Measurements from ENCODE around the gene TEX44. TPM values are rescaled to one million over a fixed set of nuclear protein-coding genes. Genes with fewer than 3 reads are reported as not detected.

Gene TEX44
- total RNA-seq, 4 donors from 2014 or later: not detected

DNA sequence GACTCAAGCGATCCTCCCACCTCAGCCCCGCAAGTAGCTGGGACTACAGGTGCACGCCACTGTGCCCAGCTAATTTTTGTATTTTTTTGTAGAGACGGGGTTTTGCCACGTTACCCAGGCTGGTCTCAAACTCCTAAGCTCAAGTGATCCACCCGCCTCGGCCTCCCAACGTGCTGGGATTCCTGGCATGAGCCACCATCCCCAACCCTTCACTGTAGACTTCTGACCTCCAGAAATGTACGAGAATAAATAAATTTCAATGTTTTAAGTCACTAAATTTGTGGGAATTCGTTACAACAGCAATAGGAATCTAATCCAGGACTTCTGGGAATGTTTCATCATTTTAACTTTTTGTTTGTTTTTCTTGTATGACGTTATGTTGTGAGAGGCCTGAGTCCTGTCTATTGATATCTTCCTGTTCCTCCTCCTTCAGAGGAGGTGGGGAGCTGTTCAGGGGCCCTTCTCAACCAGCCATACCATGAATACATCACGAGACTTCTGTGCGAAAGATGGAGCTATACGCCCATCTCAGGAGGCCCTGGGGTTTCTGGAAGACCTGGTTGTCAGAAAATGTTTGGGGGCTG, 40.0 kb downstream of the TEX44 start:
- WGBS, 2 donors (ENCODE audit: low coverage in 1 of 2): 81 to 83% methylated on average over 11 to 12 of the region's 14 CpGs
- ATAC-seq: peak; percentile 58
- Histone ChIP-seq H3K4me1 (peaks cover 0 to 28% (median 0%) of the 10 kb centered on the region in 3 donors), H3K9me3 (no peaks in the 10 kb centered on the region), H3K27me3 (no peaks in the 10 kb centered on the region), H3K36me3 (no peaks in the 10 kb centered on the region), H3K4me3 (no peak overlapping the region), H3K27ac (peak overlapping the region in 1 of 4 donors; percentile 19)
- no peak for TF ChIP-seq POLR2AphosphoS5 (IDR thresholded peaks at IDR 0.05)
- TF ChIP-seq POLR2A (IDR thresholded peaks at IDR 0.05): no peak
- no peak for TF ChIP-seq EP300 (IDR thresholded peaks at IDR 0.05)
- TF ChIP-seq CTCF (IDR thresholded peaks at IDR 0.05): no peak

DNA sequence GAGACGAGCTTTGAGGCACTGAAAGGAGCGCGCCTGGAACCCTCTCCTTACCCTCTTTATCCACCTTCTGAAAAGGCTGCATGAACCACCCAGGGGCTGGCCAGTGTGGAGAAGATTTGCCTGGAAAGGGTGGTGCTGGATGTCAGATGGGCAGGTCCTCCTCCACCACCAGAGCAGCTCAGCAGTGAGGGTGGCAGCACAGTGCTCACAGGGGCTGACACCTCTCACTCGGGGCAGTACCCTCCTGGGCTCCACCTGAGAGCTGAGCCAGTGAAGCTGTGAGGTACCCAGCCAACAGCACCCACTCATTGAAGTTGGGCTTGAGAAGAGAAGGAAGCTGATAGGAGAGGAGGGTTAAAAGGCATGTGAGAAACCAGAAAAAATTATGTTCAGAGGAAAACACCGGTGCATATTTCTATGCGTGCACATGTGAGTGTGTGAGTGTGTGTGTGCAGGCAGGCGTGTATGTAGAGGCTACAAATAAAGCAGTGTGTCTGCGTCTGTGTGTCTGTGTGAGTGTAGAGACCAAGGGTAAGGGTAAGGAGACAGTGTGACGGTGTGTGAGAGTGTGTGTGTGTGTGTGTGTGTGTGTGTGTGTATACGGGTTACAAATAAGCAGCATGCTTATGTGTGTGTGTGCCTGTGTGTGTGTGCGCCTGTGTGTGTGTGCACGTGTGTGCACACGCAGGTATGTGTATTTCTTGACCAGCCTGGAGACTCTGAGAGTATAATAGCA, 40.7 kb downstream of the TEX44 start:
- H3K9me3 ChIP-seq: no peaks in the 10 kb centered on the region
- H3K4me1 ChIP-seq: peaks cover 0 to 22% (median 0%) of the 10 kb centered on the region in 3 donors
- H3K36me3 ChIP-seq: no peaks in the 10 kb centered on the region
- ATAC-seq: no peak
- no peak overlapping the region for H3K4me3 ChIP-seq
- peak overlapping the region in 1 of 4 donors; percentile 34 for H3K27ac ChIP-seq
- no peaks in the 10 kb centered on the region for H3K27me3 ChIP-seq
- TF ChIP-seq POLR2AphosphoS5 (IDR thresholded peaks at IDR 0.05) (no peak), POLR2A (IDR thresholded peaks at IDR 0.05) (no peak), EP300 (IDR thresholded peaks at IDR 0.05) (no peak), CTCF (IDR thresholded peaks at IDR 0.05) (no peak)
- WGBS, 2 donors (ENCODE audit: low coverage in 1 of 2): 74 to 85% methylated on average over 9 to 13 of the region's 13 CpGs

DNA sequence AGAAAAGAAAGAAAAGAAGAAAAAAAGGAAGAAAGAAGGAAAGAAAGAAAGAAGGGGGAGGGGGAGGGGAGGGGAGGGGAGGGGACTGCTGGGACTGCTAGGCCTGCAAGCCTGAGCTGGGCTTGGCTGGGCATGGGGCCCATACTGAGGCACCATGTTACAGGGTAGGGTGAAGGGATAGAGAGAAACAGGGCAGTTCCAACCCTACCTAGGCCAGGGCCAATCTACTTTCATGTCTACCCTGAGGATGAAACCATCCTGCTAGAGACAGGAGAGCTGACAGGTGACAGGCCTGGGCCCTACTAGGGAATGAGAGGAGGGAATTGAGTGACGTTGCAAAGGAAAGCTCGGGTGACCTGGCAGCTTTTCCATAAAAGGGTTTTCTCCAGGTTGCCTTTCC, 41.7 kb downstream of the TEX44 start:
- Histone ChIP-seq H3K4me1 (peaks cover 0 to 22% (median 0%) of the 10 kb centered on the region in 3 donors), H3K9me3 (no peaks in the 10 kb centered on the region), H3K36me3 (no peaks in the 10 kb centered on the region), H3K4me3 (no peak overlapping the region), H3K27me3 (no peaks in the 10 kb centered on the region), H3K27ac (peak overlapping the region in 3 of 4 donors; percentile 15 to 57 (median 46))
- TF ChIP-seq POLR2A (IDR thresholded peaks at IDR 0.05) (no peak), POLR2AphosphoS5 (IDR thresholded peaks at IDR 0.05) (no peak), CTCF (IDR thresholded peaks at IDR 0.05) (no peak), EP300 (IDR thresholded peaks at IDR 0.05) (no peak)
- WGBS, 2 donors (ENCODE audit: low coverage in 1 of 2): 67 to 88% methylated on average over 1 to 2 of the region's 2 CpGs
- no peak for ATAC-seq

DNA sequence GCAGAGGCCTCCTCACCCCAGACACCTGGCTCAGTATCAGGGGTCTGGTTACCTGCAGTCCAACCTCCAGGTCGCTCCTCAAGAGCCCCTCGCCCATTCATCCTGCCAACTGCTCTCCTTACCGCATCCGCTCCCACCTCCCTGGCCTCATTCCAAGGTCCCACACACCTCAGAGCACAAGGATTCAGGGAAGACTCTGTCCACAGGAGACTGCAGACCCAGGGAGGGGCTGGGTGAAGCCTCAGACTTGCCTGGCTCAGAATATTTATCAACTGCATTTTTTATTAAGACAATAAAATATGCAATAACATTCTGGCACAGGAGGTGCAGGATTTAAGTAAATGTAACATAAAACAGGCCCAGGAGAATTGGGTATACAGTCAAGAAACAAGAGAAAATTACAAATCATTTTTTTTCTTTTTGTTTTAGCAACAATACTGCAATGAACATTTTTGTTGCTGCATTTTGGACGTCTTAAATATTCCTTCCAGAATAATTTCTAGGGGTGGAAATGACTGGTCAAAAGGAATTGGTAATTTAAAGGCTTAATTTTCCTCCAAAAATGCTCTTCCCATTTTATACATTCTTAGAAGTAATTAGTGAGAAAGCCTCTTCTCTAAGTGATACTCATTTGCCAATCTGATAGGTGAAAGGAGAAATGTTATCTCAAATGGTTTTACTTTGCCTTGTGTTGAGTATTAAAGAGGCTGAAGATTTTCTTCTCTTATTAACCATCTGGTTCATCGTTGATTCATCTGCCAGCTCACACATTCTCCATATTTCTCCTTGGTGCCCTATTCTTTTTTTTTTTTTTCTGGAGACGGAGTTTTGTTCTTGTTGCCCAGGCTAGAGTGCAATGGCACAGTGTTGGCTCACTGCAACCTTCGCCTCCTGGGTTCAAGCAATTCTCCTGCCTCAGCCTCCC, 42.5 kb downstream of the TEX44 start:
- WGBS, 2 donors (ENCODE audit: low coverage in 1 of 2): 51 to 57% methylated on average over 4 to 7 of the region's 8 CpGs

More for the DNA sequence above, 42.5 kb downstream of the TEX44 start:
- Histone ChIP-seq H3K27me3 (no peaks in the 10 kb centered on the region), H3K27ac (peak overlapping the region in 3 of 4 donors; percentile 15 to 57 (median 46)), H3K4me1 (peaks cover 0 to 26% (median under 1%) of the 10 kb centered on the region in 3 donors), H3K9me3 (no peaks in the 10 kb centered on the region), H3K4me3 (no peak overlapping the region), H3K36me3 (no peaks in the 10 kb centered on the region)
- no peak for TF ChIP-seq POLR2AphosphoS5 (IDR thresholded peaks at IDR 0.05)
- no peak for TF ChIP-seq CTCF (IDR thresholded peaks at IDR 0.05)
- TF ChIP-seq POLR2A (IDR thresholded peaks at IDR 0.05): no peak
- TF ChIP-seq EP300 (IDR thresholded peaks at IDR 0.05): no peak
- no peak for ATAC-seq
